ENCODE results near the gene DNAAF1. TPM values are rescaled to one million over a fixed set of nuclear protein-coding genes. Genes with fewer than 3 reads are reported as not detected.
"Not testable (repeated sequence)": the region's sequence is repeated elsewhere in the genome, so short reads cannot be mapped to it uniquely, and the experiment has no call there.

DNAAF1 gene
- total and polyA plus RNA-seq, 2 of the 8 experiments (the other 6 are each of a cell fraction or from before 2014, with no cell fraction given) = 0.09 to 0.15 TPM

DNA sequence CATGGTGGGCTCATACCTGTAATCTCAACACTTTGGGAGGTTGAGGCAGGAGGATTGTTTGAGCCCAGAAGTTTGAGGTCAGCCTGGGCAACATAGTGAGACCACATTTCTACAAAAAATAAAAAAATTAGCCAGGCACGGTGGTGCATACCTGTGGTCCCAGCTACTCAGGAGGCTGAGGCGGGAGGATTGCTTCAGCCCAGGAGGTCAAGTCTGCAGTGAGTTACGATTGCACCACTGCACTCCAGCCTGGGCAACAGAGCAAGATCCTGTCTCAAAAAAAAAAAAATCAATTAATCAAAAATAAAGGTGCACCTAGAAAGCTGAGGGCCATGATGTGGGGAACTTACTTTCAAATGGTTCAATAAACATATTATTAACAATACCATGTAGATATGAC is 71.0 kb downstream of the DNAAF1 start:
- H3K27me3 ChIP-seq (replicated peaks in 1 of 4; ENCODE audit: control insufficient read depth in 3 of 4, extremely low read depth in 1 of 4, insufficient read depth in 3 of 4, low read length in 3 of 4); H2BK5ac ChIP-seq (ENCODE audit: low read depth, low read length); H3K4me1 ChIP-seq (replicated peaks in 1 of 4; ENCODE audit: control insufficient read depth in 3 of 4, insufficient read depth in 4 of 4, low read length in 3 of 4); H3K36me3 ChIP-seq (ENCODE audit: control insufficient read depth in 2 of 4, insufficient read depth in 4 of 4, low read length in 3 of 4); H3K14ac ChIP-seq (ENCODE audit: insufficient read length); H4K91ac ChIP-seq (replicated peaks; ENCODE audit: insufficient read length, low read length); H3K23ac ChIP-seq (ENCODE audit: insufficient read length); H4K20me1 ChIP-seq (replicated peaks in 1 of 2; ENCODE audit: control insufficient read depth in 1 of 2, insufficient read depth in 2 of 2, low read length in 2 of 2); H3K9me3 ChIP-seq (ENCODE audit: insufficient read depth in 2 of 2, low read depth in 1 of 2, low read length in 1 of 2); H3K56ac ChIP-seq (replicated peaks; ENCODE audit: insufficient read length, low read depth, low read length); H2BK120ac ChIP-seq (replicated peaks; ENCODE audit: low read depth, low read length); H3K4me2 ChIP-seq (ENCODE audit: insufficient read depth in 1 of 2, low read depth in 2 of 2, low read length in 2 of 2); H3K79me2 ChIP-seq (ENCODE audit: control insufficient read depth in 1 of 2, insufficient read depth in 2 of 2, low read length in 2 of 2); DNase-seq (ENCODE audit: low read depth in 1 of 2, low spot score in 2 of 2); H3K4me3 ChIP-seq (ENCODE audit: extremely low read depth in 1 of 4, insufficient read depth in 2 of 4, low read depth in 3 of 4, low read length in 4 of 4); H2BK20ac ChIP-seq (ENCODE audit: low read length); H2BK15ac ChIP-seq (ENCODE audit: low read length); H4K5ac ChIP-seq (ENCODE audit: insufficient read length, low read depth, low read length); H4K8ac ChIP-seq (ENCODE audit: extremely low read depth, insufficient read depth, low read length); H2AFZ ChIP-seq (ENCODE audit: low read length); H3K9ac ChIP-seq (replicated peaks in 1 of 4; ENCODE audit: extremely low read depth in 1 of 4, low read depth in 3 of 4, low read length in 3 of 4); H2BK12ac ChIP-seq (ENCODE audit: low read depth, low read length); H2AK5ac ChIP-seq (ENCODE audit: low read depth, low read length); H3K27ac ChIP-seq (ENCODE audit: low read depth, low read length); FAIRE-seq; H3K18ac ChIP-seq (ENCODE audit: extremely low read depth, low read length); H3K23me2 ChIP-seq (ENCODE audit: low read depth, low read length); POLR2A ChIA-PET (ENCODE audit: partially characterized antibody); H3K4ac ChIP-seq (replicated peaks; ENCODE audit: insufficient read length, low read depth, low read length); H3K79me1 ChIP-seq (ENCODE audit: low read depth, low read length): not testable (repeated sequence)
- CTCF ChIA-PET (ENCODE audit: partially characterized antibody) = interaction anchor here (0.6 to 1.3 kb wide), 2 partner anchors 10 to 24 kb away, joined by 3 to 4 read pairs; no protein-coding TSS in a partner anchor
- WGBS, 2 experiments (ENCODE audit: extremely low coverage in 1 of 2, insufficient coverage in 1 of 2, insufficient read length in 1 of 2, insufficient replicate concordance in 2 of 2, low coverage in 1 of 2, low lambda C conversion rate in 2 of 2, missing lambda C conversion rate in 1 of 2) = 88% methylated on average over 3 of the region's 3 CpGs; no CpG with 5 or more reads in 1 of the 2 experiments

Data from H1 (cell line).